ENCODE measurements around the gene AGAP1. TPM values are rescaled to one million over a fixed set of nuclear protein-coding genes. Genes with fewer than 3 reads are reported as not detected.

AGAP1 gene
- total and polyA plus RNA-seq, 7 donors, result 4.2 to 21.6 (median 16.6) TPM

- DNase-seq, result no peak
- intact Hi-C loops (cut with DNase I), result no loop called here
- Histone ChIP-seq H3K27me3 (ENCODE audit: insufficient read depth in 3 of 3, low read length in 2 of 3) (no peaks in the 10 kb centered on the region), H3K9me3 (no peaks in the 10 kb centered on the region), H3K27ac (no peak overlapping the region), H3K36me3 (ENCODE audit: insufficient read depth in 1 of 2, low read depth in 1 of 2) (no peaks in the 10 kb centered on the region), H3K4me3 (no peak overlapping the region), H3K4me1 (no peaks in the 10 kb centered on the region)
- no peak for TF ChIP-seq CTCF (IDR thresholded peaks at IDR 0.05)
- ATAC-seq, result no peak
- WGBS, 3 donors, result 87 to 91% (median 89%) methylated on average over 12 of the region's 12 CpGs
These were observed 349.9 kb downstream of the AGAP1 start for GRCh38 chr2:235843591-235844395.

- intact Hi-C loops (cut with DNase I), result no loop called here
- H3K4me3 ChIP-seq, result no peak overlapping the region
- H3K9me3 ChIP-seq, result no peaks in the 10 kb centered on the region
These were observed 350.7 kb downstream of the AGAP1 start for GRCh38 chr2:235844561-235844960.

GRCh38 chr2:235845245-235845644 lies 351.4 kb downstream of the AGAP1 start:
- WGBS, 3 donors, result 73 to 81% (median 75%) methylated on average over 6 of the region's 6 CpGs
- Histone ChIP-seq H3K27me3 (ENCODE audit: insufficient read depth in 3 of 3, low read length in 2 of 3) (no peaks in the 10 kb centered on the region), H3K36me3 (ENCODE audit: insufficient read depth in 1 of 2, low read depth in 1 of 2) (no peaks in the 10 kb centered on the region), H3K9me3 (no peaks in the 10 kb centered on the region), H3K4me1 (no peaks in the 10 kb centered on the region), H3K27ac (no peak overlapping the region), H3K4me3 (no peak overlapping the region)
- no peak for TF ChIP-seq CTCF (IDR thresholded peaks at IDR 0.05)
- no peak for ATAC-seq
- DNase-seq, result no peak
- intact Hi-C loops (cut with DNase I), result no loop called here

More at GRCh38 chr2:235844561-235844960, 350.7 kb downstream of the AGAP1 start:
- Histone ChIP-seq H3K27me3 (ENCODE audit: insufficient read depth in 3 of 3, low read length in 2 of 3) (no peaks in the 10 kb centered on the region), H3K27ac (no peak overlapping the region), H3K36me3 (ENCODE audit: insufficient read depth in 1 of 2, low read depth in 1 of 2) (no peaks in the 10 kb centered on the region), H3K4me1 (no peaks in the 10 kb centered on the region)
- no peak for TF ChIP-seq CTCF (IDR thresholded peaks at IDR 0.05)
- 95 to 97% (median 95%) methylated on average over 8 of the region's 8 CpGs for WGBS, 3 donors
- no peak for ATAC-seq
- no peak for DNase-seq

- H3K27ac ChIP-seq, result no peak overlapping the region
- no peak for ATAC-seq
- no peaks in the 10 kb centered on the region for H3K9me3 ChIP-seq
- TF ChIP-seq CTCF (IDR thresholded peaks at IDR 0.05), result no peak
- 96% methylated on average over 11 of the region's 11 CpGs for WGBS, 3 donors
- no peaks in the 10 kb centered on the region for H3K36me3 ChIP-seq (ENCODE audit: insufficient read depth in 1 of 2, low read depth in 1 of 2)
- no peaks in the 10 kb centered on the region for H3K4me1 ChIP-seq
- intact Hi-C loops (cut with DNase I), result no loop called here
- no peak overlapping the region for H3K4me3 ChIP-seq
- no peaks in the 10 kb centered on the region for H3K27me3 ChIP-seq (ENCODE audit: insufficient read depth in 3 of 3, low read length in 2 of 3)
- DNase-seq, result no peak
These were observed 353.7 kb downstream of the AGAP1 start for GRCh38 chr2:235847576-235847975.

- Histone ChIP-seq H3K27ac (no peak overlapping the region), H3K27me3 (ENCODE audit: insufficient read depth in 3 of 3, low read length in 2 of 3) (no peaks in the 10 kb centered on the region), H3K4me1 (no peaks in the 10 kb centered on the region), H3K9me3 (no peaks in the 10 kb centered on the region), H3K4me3 (no peak overlapping the region), H3K36me3 (ENCODE audit: insufficient read depth in 1 of 2, low read depth in 1 of 2) (no peaks in the 10 kb centered on the region)
- no peak for ATAC-seq
- intact Hi-C loops (cut with DNase I), result no loop called here
- no peak for TF ChIP-seq CTCF (IDR thresholded peaks at IDR 0.05)
- no peak for DNase-seq
- WGBS, 3 donors, result 94 to 98% (median 96%) methylated on average over 4 of the region's 4 CpGs
These were observed 354.2 kb downstream of the AGAP1 start for GRCh38 chr2:235848055-235848454.
